SK-N-SH (cell line): ENCODE measurements around the gene TMEM150C. TPM values are rescaled to one million over a fixed set of nuclear protein-coding genes. Genes with fewer than 3 reads are reported as not detected.

Source experiments
- CTCF ChIA-PET: fragments of 300-600, 350-600 bp; formaldehyde crosslinking; extraction: SDS; loops from one replicate; lab custom pipeline; 2021; lab: Yijun Ruan, JAX
- POLR2A ChIA-PET: fragments of 350-600 bp; sonication (Branson Sonifier 250); formaldehyde crosslinking; extraction: SDS; loops from one replicate; lab custom pipeline; 2020; ENCODE audit warnings: antibody characterized with exemption, inconsistent platforms; lab: Yijun Ruan, JAX
- DNase-seq: peaks from one replicate; pipeline ENCODE4 v3.0.0; 2012
- H2AFZ ChIP-seq: fragments of 200-600 bp; sonication (generic); 2 replicates; pipeline ENCODE4 v1.8.1; 2016; ENCODE audit warnings: antibody characterized with exemption, mild to moderate bottlenecking, low read depth
- H3F3A ChIP-seq: fragments of 200-600 bp; sonication (generic); replicated peaks from 2 replicates; pipeline ENCODE3; 2016; ENCODE audit warnings: antibody characterized with exemption, mild to moderate bottlenecking; ENCODE audit not compliant: insufficient read depth
- H3K27ac ChIP-seq, 2 experiments: fragments of 200-500 bp in 1 of 2; fragments of 200-600 bp in 1 of 2; sonication (Bioruptor generic) in 1 of 2; sonication (generic), shearing (Covaris generic) in 1 of 2; 2 replicates each; pipeline versions ENCODE4 v1.5.1 to v1.6.1; 2014 to 2016; ENCODE audit warnings: low read depth in 2 of 2, inconsistent platforms in 1 of 2, low read length in 1 of 2, mild to moderate bottlenecking in 1 of 2, mixed read lengths in 1 of 2
- H3K27me3 ChIP-seq: fragments of 200-600 bp; sonication (generic), shearing (Covaris generic); 2 replicates; pipeline ENCODE4 v1.6.1; 2016; ENCODE audit warnings: mixed run types; ENCODE audit not compliant: insufficient read depth
- H3K36me3 ChIP-seq, 2 experiments: fragments of 200-500 bp in 1 of 2; fragments of 200-600 bp in 1 of 2; sonication (Bioruptor generic) in 1 of 2; sonication (generic) in 1 of 2; replicated peaks in 1 of 2; 2 replicates each; pipeline versions ENCODE3 to v1.5.1; 2014 to 2016; ENCODE audit warnings: low read length in 1 of 2, mild to moderate bottlenecking in 1 of 2; ENCODE audit not compliant: insufficient read depth in 2 of 2, control insufficient read depth in 1 of 2
- H3K4me1 ChIP-seq, 2 experiments: fragments of 200-500 bp in 1 of 2; fragments of 200-600 bp in 1 of 2; sonication (Bioruptor generic) in 1 of 2; sonication (generic), shearing (Covaris generic) in 1 of 2; 2 replicates each; pipeline versions ENCODE4 v1.5.1 to v1.6.1; 2014 to 2016; ENCODE audit warnings: low read depth in 1 of 2, low read length in 1 of 2, mixed run types in 1 of 2; ENCODE audit not compliant: insufficient read depth in 2 of 2, control insufficient read depth in 1 of 2
- H3K4me2 ChIP-seq: fragments of 200-600 bp; sonication (generic), shearing (Covaris generic); 2 replicates; pipeline ENCODE4 v1.6.1; 2017; ENCODE audit warnings: mixed run types
- H3K4me3 ChIP-seq, 2 experiments: fragments of 200-500 bp in 1 of 2; fragments of 200-600 bp in 1 of 2; sonication (Bioruptor generic) in 1 of 2; sonication (generic), shearing (Covaris generic) in 1 of 2; 2 replicates each; pipeline versions ENCODE4 v1.5.1 to v1.8.1; 2014 to 2016; ENCODE audit warnings: low read depth in 2 of 2, inconsistent platforms in 1 of 2, low read length in 1 of 2, mild to moderate bottlenecking in 1 of 2, mixed read lengths in 1 of 2, moderate library complexity in 1 of 2
- H3K79me2 ChIP-seq: fragments of 200-600 bp; sonication (generic); 2 replicates; pipeline ENCODE4 v1.8.1; 2017; ENCODE audit warnings: mild to moderate bottlenecking; ENCODE audit not compliant: insufficient read depth
- H3K9ac ChIP-seq: fragments of 200-600 bp; sonication (generic); 2 replicates; pipeline ENCODE4 v1.6.1; 2017; ENCODE audit warnings: mixed run types
- H3K9me2 ChIP-seq: fragments of 200-600 bp; sonication (generic); 2 replicates; pipeline ENCODE4 v1.6.1; 2017; ENCODE audit warnings: mixed run types
- H3K9me3 ChIP-seq: fragments of 200-600 bp; sonication (generic); 2 replicates; pipeline ENCODE4 v1.6.1; 2017; ENCODE audit warnings: mixed run types, mild to moderate bottlenecking, moderate library complexity
- H4K20me1 ChIP-seq: fragments of 200-600 bp; sonication (generic); 2 replicates; pipeline ENCODE4 v1.6.1; 2017; ENCODE audit warnings: mild to moderate bottlenecking, mixed run types; ENCODE audit not compliant: insufficient read depth
- EP300 ChIP-seq, 2 experiments: IDR thresholded peaks; 2 replicates each; pipeline versions ENCODE4 v1.4.0 to v1.6.1; 2012; ENCODE audit warnings: borderline replicate concordance in 1 of 2, low read depth in 1 of 2, low read length in 1 of 2
- FOSL2 ChIP-seq: IDR thresholded peaks from 2 replicates; pipeline ENCODE4 v1.4.0; 2012; ENCODE audit warnings: low read depth, mild to moderate bottlenecking, moderate library complexity, borderline replicate concordance
- FOXJ3 ChIP-seq: sonication (generic); formaldehyde crosslinking; IDR thresholded peaks from 2 replicates; pipeline ENCODE4 v1.5.1; 2020; ENCODE audit warnings: mild to moderate bottlenecking, missing genetic modification reagents
- JUND ChIP-seq: IDR thresholded peaks from 2 replicates; pipeline ENCODE4 v1.4.0; 2012
- NRF1 ChIP-seq: IDR thresholded peaks from 2 replicates; pipeline ENCODE4 v1.6.1; 2012; ENCODE audit warnings: low read depth, mild to moderate bottlenecking, low read length
- POLR2AphosphoS5 ChIP-seq: IDR thresholded peaks from 2 replicates; pipeline ENCODE4 v1.6.1; 2012; ENCODE audit warnings: low read depth, low read length
- RCOR1 ChIP-seq: fragments of 150-350 bp; IDR thresholded peaks from 2 replicates; pipeline ENCODE4 v1.6.1; 2017; ENCODE audit warnings: antibody characterized with exemption, low read length
- TAF1 ChIP-seq: IDR thresholded peaks from 2 replicates; pipeline ENCODE4 v1.6.1; 2012; ENCODE audit warnings: low read depth, mild to moderate bottlenecking, low read length, moderate library complexity, borderline replicate concordance
- TCF12 ChIP-seq: IDR thresholded peaks from 2 replicates; pipeline ENCODE4 v1.4.0; 2012
- WGBS: methylation state at CpG from one replicate; pipeline ENCODE4 v1.1.6; 2017; ENCODE audit warnings: low lambda C conversion rate; 5-methylcytosine and 5-hydroxymethylcytosine counted together
- polyA plus RNA-seq, 3 experiments: library from polyadenylated mRNA; depleted of rRNA; stranded (reverse); fragments of >200 nt; gene quantifications; 2 replicates each; pipeline ENCODE4 v1.2.3, GENCODE V29; 2012
- TF ChIP-seq, protein P1 (sequence below): IDR thresholded peaks from 2 replicates; pipeline ENCODE4 v1.4.0; 2012; ENCODE audit warnings: low read depth, borderline replicate concordance
- TF ChIP-seq, protein P2 (sequence below): fragments of 150-350 bp; IDR thresholded peaks from 2 replicates; pipeline ENCODE4 v1.6.1; 2017; ENCODE audit warnings: antibody characterized with exemption, low read length, low read depth, borderline replicate concordance
- TF ChIP-seq, protein P3 (sequence below): IDR thresholded peaks from 2 replicates; pipeline ENCODE4 v1.4.0; 2012; ENCODE audit warnings: low read depth, borderline replicate concordance

TMEM150C gene
- polyA plus RNA-seq, 1 of the 3 experiments (the other 2 are of a cell fraction): 1.0 TPM

DNA sequence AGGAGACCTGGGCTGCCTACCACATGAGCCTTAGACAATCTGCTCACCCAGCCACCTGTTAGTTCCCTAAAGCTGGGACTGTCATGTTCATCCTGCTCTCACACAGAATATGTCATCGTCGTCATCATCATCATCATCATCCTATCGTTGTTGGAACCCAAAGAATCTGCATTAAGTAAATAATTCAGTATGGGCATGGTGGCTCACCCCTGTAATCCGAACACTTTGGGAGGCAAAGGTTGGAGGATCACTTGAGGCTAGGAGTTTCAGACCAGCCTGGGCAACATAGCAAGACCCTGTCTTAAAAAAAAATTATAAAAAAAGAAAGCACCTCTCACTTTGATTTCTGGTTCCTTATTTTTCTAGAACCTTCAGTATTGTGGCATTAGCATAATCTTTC is 125.0 kb downstream of the TMEM150C start:
- H3K27ac ChIP-seq: no peak overlapping the region
- TF ChIP-seq, protein P1, sequence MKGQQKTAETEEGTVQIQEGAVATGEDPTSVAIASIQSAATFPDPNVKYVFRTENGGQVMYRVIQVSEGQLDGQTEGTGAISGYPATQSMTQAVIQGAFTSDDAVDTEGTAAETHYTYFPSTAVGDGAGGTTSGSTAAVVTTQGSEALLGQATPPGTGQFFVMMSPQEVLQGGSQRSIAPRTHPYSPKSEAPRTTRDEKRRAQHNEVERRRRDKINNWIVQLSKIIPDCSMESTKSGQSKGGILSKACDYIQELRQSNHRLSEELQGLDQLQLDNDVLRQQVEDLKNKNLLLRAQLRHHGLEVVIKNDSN: no peak
- TF ChIP-seq, protein P2, sequence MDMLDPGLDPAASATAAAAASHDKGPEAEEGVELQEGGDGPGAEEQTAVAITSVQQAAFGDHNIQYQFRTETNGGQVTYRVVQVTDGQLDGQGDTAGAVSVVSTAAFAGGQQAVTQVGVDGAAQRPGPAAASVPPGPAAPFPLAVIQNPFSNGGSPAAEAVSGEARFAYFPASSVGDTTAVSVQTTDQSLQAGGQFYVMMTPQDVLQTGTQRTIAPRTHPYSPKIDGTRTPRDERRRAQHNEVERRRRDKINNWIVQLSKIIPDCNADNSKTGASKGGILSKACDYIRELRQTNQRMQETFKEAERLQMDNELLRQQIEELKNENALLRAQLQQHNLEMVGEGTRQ: no peak
- no peak for TF ChIP-seq TCF12
- no peak for TF ChIP-seq EP300 (IDR thresholded peaks at IDR 0.05; ENCODE audit: borderline replicate concordance in 1 of 2, low read depth in 1 of 2, low read length in 1 of 2)
- WGBS: 100% methylated on average over 4 of the region's 4 CpGs
- no peaks in the 10 kb centered on the region for H3F3A ChIP-seq
- H3K79me2 ChIP-seq: peaks cover 99% of the 10 kb centered on the region
- peaks cover 43% of the 10 kb centered on the region for H4K20me1 ChIP-seq
- no peaks in the 10 kb centered on the region for H3K9me2 ChIP-seq
- peaks cover 2 to 11% of the 10 kb centered on the region in 2 experiments; a peak in 3 of 4 replicates for H3K4me1 ChIP-seq
- H3K4me3 ChIP-seq: no peak overlapping the region
- no peaks in the 10 kb centered on the region for H3K9me3 ChIP-seq
- H3K36me3 ChIP-seq: peaks cover 0 to 16% of the 10 kb centered on the region in 2 experiments
- H3K27me3 ChIP-seq: no peaks in the 10 kb centered on the region
- ChIA-PET CTCF (interaction anchor here (1.2 to 2.3 kb wide), 2 partner anchors 7 to 302 kb away, joined by 3 to 7 read pairs; no protein-coding TSS in a partner anchor), POLR2A (interaction anchor here (1.2 kb wide), 1 partner anchor 8 kb away, joined by 4 read pairs; no protein-coding TSS in a partner anchor)
- no peak for DNase-seq
- H2AFZ ChIP-seq: no peak overlapping the region
- H3K4me2 ChIP-seq: no peak overlapping the region
- no peak overlapping the region for H3K9ac ChIP-seq

DNA sequence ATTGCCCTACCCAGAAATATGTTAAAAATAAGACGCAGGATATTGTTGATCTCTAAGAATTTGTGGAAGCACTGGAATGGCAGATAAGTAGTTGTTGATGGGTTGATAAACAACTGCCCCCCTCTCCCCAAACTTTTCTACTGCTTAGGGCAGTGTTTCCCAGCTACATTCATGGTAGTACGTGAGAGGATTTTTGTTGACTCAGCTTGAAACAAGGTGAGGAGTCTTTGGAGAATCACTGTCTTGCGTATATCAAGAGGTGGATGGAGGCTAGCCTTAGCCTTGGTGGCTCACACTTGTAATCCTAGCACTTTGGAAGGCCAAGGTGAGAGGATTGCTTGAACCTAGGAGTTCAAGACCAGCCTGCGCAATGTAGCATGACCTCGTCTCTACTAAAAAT is 125.7 kb downstream of the TMEM150C start:
- no peaks in the 10 kb centered on the region for H3F3A ChIP-seq
- H2AFZ ChIP-seq: no peak overlapping the region
- H3K9ac ChIP-seq: no peak overlapping the region
- ChIA-PET POLR2A (no interaction called here), CTCF (interaction anchor here (1.1 kb wide), 1 partner anchor 82 kb away, joined by 3 read pairs; no protein-coding TSS in a partner anchor)
- no peak overlapping the region for H3K27ac ChIP-seq
- no peaks in the 10 kb centered on the region for H3K9me2 ChIP-seq
- H3K4me1 ChIP-seq: peaks cover 2 to 11% of the 10 kb centered on the region in 2 experiments; a peak in 3 of 4 replicates
- H4K20me1 ChIP-seq: peaks cover 48% of the 10 kb centered on the region
- TF ChIP-seq, protein P2: no peak
- TF ChIP-seq NRF1 (no peak), FOSL2 (no peak), RCOR1 (no peak), FOXJ3 (CRISPR knock-in tag) (no peak), POLR2AphosphoS5 (no peak), JUND (no peak), TAF1 (no peak), TCF12 (no peak), EP300 (IDR thresholded peaks at IDR 0.05; ENCODE audit: borderline replicate concordance in 1 of 2, low read depth in 1 of 2, low read length in 1 of 2) (no peak)
- TF ChIP-seq, protein P3, sequence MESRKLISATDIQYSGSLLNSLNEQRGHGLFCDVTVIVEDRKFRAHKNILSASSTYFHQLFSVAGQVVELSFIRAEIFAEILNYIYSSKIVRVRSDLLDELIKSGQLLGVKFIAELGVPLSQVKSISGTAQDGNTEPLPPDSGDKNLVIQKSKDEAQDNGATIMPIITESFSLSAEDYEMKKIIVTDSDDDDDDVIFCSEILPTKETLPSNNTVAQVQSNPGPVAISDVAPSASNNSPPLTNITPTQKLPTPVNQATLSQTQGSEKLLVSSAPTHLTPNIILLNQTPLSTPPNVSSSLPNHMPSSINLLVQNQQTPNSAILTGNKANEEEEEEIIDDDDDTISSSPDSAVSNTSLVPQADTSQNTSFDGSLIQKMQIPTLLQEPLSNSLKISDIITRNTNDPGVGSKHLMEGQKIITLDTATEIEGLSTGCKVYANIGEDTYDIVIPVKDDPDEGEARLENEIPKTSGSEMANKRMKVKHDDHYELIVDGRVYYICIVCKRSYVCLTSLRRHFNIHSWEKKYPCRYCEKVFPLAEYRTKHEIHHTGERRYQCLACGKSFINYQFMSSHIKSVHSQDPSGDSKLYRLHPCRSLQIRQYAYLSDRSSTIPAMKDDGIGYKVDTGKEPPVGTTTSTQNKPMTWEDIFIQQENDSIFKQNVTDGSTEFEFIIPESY: no peak
- H3K79me2 ChIP-seq: peaks cover 100% of the 10 kb centered on the region
- no peak overlapping the region for H3K4me2 ChIP-seq
- no peak for DNase-seq
- H3K4me3 ChIP-seq: no peak overlapping the region
- WGBS: 94% methylated on average over 5 of the region's 5 CpGs
- H3K27me3 ChIP-seq: no peaks in the 10 kb centered on the region
- no peaks in the 10 kb centered on the region for H3K9me3 ChIP-seq
- H3K36me3 ChIP-seq: peaks cover 0 to 16% of the 10 kb centered on the region in 2 experiments
